GM12872 (cell line): Measurements from ENCODE around the gene CFH.

Experiments used
- CTCF ChIP-seq: IDR thresholded peaks from 3 replicates; pipeline ENCODE4 v1.5.1; 2011; ENCODE audit warnings: low read depth, mild to moderate bottlenecking, low read length, moderate library complexity; ENCODE audit not compliant: insufficient read depth

Gene CFH

DNA sequence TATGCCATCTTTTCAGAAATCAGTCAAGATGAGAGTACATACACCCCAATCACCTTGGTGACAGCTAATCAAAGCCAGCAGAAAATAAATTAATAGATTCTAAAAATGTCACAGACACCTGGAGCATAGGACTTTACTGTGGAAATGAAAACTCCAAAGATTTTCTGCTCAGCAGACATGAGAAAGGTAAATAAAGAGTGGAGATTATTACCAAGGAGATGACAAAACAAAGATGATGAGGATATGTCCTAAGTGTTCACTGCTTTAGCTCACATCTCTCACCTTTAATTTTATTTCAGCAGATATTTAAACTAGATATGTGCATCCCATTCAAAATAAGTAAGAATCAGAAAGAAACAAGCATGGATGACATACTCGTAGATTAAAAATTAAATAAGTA lies 28.8 kb upstream of the CFH start:
- no peak for TF ChIP-seq CTCF

GRCh38 chr1:196628838-196629237 lies 23.0 kb upstream of the CFH start:
- TF ChIP-seq CTCF, result no peak

GRCh38 chr1:196637606-196638005 lies 14.2 kb upstream of the CFH start:
- no peak for TF ChIP-seq CTCF

DNA sequence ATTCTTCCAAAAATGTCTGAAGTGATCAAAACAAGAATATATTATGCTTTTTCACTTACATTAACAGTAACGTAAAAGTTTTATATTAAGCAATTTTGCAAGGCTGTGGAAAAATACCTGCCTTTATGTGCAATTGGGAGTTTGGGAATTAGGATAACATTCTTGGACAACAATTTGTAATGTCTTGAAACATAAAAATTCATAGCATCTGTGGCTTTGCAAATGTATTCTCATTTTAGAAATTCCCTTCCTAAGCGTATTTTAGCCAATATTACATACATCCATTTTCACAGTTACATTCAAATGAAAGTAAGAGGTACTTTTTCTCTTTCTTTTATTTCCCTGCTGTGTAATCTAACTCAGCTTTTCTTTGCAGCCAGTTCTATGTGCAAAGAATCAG lies 13.4 kb upstream of the CFH start:
- TF ChIP-seq CTCF, result no peak

DNA sequence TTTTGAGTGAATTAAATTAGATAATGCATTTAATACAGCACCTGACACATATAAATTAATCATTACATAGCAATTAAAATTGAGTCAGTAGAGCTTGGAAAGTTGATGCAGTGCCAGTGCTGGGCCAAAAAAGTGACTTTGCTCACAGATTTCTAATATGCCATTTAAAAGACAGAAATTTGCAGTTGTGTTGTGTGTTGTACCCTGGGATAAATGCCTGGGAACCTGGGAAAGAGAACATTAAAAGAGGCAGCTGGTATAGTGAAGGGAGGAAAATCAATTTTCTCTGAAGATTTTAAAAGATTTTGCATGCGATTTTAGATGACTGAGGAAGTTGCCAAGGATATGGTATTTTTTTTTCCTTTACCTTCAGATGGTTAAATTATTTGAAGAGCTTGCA lies 10.9 kb upstream of the CFH start:
- no peak for TF ChIP-seq CTCF

- TF ChIP-seq CTCF, result no peak
Measured at GRCh38 chr1:196649990-196650389, 1.9 kb upstream of the CFH start.

GRCh38 chr1:196650403-196650802 lies 1.4 kb upstream of the CFH start:
- no peak for TF ChIP-seq CTCF

- TF ChIP-seq CTCF, result no peak
Measured at GRCh38 chr1:196651079-196651478, 764 bp upstream of the CFH start.
